ENCODE data around the gene SSBP3.
"Not testable (repeated sequence)": the region's sequence is repeated elsewhere in the genome, so short reads cannot be mapped to it uniquely, and the experiment has no call there.

The SSBP3 gene

DNA sequence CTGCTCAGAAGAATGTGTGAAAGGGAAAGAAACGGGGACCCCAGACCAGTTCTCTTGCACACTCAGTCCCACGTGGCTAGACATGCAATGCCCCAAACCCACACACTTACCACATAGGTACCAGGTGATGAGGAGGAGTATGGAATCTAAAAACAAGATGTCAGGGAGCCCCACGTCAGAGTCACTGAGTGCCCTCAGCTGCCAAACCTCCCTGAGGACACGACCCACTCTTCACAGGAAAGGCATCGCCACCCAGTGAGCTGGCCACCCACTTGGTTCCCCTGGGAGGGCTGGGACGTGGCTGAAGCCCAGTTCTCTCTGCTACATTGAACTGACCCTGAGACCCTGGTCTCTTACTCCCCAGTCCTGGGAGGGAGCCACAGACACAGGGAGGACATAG lies 164.8 kb downstream of the SSBP3 start:
- no peak for DNase-seq (ENCODE audit: low read depth)

DNA sequence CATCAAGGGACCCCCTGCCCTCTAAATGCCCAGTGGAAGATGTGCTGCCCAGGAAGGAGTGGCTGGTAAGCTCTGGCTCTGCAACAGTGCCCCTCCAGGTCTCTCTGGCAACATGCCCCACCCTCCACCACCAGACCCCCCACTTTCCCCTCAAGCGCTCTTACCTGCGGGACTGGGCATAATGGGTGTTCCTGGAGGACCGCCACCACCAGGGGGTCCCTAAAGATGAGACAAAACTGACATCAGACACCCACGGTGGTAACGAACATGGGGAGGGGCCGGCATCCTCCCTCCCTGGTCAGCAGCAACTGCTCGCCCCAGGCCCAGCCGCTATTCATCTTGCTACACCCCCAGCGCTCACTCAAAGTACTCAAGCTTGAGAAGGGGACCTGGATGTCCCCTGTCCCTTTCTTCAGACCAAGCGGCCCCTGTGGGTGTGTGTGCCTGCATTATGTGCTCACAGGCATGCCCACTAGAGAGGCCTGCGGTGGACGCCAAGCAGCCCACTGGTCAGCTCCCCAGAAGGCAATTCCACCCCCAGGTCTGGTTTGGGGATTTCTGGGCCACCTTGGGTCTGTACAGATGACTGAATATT lies 165.4 kb downstream of the SSBP3 start:
- DNase-seq (ENCODE audit: low read depth) = no peak

- DNase-seq (ENCODE audit: low read depth) = no peak
Observed at GRCh38 chr1:54239631-54240031, 166.6 kb downstream of the SSBP3 start.

- no peak for DNase-seq (ENCODE audit: low read depth)
Observed at GRCh38 chr1:54239035-54239383, 167.2 kb downstream of the SSBP3 start.

DNA sequence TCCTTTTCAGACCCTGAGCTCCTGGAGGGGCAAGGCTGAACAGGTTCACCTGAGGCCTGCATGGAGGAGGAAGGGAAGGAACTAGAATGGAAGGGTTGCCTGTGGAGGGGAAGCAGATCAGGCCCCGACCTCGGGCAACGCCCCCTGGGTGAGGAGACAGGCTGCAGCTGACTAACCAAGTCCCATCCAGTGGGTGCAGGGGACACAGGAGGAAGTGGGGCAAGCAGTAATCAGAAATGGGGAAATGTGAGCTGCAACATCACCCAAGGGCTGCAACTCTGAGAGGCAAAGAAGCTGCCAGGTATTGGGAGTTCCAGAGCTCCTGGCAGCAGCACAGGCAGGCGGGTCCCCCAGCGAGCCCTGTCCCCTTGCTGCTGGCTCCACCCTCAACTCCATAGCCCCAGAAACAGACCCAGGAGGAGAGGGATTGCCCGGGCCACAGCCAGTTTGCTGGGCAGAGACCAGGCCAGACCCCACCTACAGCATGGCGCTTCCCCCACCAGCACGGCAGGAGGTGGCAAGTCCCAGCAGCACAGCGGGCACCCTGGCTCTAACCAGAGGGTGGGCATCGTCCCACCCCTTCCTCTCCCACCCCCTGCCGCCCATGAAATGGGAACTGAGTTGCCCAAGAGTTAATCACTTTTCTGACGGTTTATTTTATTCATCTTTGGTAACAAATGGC lies 167.7 kb downstream of the SSBP3 start:
- DNase-seq (ENCODE audit: low read depth) = no peak

DNA sequence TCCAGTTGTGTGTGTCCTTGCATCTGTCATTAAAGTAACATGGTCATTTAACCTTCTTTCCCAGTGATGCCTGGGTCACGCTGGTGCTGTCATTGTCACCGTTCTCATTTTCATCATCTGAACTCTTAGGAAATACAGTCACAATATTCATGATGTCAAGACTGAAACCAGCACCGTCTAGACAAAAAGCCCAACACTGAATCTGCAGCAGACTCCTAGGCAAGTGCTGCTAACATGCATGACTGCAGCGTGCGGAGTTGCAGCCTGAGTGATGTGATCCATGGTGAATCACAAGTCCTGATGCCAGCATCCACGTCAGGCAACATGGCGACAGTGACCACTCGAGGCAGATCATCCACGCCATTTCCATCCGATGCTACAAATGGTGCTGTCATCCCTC lies 168.6 kb downstream of the SSBP3 start:
- no peak for DNase-seq (ENCODE audit: low read depth)

DNA sequence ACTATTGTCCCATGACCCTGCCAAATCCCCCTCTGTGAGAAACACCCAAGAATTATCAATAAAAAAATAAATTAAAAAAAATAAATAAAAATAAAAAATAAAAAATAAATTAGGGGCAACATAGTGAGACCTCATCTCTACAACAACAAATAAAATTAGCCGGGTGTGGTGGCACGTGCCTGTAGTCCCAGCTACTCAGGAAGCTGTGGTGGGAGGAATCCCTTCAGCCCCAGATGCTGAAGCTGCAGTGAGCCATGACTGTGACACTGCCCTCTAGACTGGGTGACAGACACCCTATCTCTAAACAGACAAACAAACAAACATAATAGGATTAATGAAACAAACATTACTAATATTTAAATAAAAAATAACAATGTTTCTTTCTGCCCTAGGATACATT lies 171.9 kb downstream of the SSBP3 start:
- DNase-seq (ENCODE audit: low read depth) = no peak

DNA sequence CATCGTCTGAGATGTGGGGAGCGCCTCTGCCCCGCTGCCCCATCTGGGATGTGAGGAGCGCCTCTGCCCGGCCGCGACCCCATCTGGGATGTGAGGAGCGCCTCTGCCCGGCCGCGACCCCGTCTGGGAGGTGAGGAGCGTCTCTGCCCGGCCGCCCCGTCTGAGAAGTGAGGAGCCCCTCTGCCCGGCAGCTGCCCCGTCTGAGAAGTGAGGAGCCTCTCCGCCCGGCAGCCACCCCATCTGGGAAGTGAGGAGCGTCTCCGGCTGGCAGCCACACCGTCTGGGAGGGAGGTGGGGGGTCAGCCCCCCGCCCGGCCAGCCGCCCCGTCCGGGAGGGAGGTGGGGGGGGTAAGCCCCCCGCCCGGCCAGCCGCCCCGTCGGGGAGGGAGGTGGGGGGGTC lies 173.0 kb downstream of the SSBP3 start:
- DNase-seq (ENCODE audit: low read depth) = not testable (repeated sequence)

- DNase-seq (ENCODE audit: low read depth) = peak; percentile 11
Observed at GRCh38 chr1:54230507-54231339, 175.5 kb downstream of the SSBP3 start.

DNA sequence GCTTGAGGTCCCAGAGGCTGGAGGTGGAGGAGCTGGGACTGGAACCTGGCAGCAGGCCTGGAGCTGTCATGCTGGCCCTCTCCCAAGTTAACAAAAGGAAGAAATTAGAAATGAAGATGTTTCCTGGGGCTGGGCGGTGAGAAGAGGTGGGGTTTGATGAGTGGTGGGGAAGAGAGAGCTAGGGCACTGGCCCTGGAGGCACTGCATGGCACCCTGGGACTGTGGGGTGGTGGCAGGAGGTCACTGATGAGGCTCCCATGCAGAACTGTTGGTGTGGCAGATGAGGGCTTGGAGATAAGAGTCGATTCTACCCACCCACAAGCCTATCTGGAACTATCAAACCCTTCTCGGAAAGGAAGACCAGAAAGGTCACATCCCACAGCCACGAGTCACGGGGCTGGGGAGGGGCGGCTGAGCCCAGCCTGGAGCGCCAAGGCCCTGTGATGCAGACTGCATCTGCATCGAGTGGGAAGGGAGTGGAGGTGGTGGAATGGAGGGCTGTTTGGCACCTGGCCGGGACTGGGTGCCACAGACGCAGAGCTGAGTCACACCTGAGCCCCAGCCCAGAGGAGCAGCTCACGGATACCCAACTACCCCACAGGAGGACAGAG lies 176.8 kb downstream of the SSBP3 start:
- peak; percentile 11 for DNase-seq (ENCODE audit: low read depth)

- no peak for DNase-seq (ENCODE audit: low read depth)
Observed at GRCh38 chr1:54228638-54229079, 177.5 kb downstream of the SSBP3 start.

DNA sequence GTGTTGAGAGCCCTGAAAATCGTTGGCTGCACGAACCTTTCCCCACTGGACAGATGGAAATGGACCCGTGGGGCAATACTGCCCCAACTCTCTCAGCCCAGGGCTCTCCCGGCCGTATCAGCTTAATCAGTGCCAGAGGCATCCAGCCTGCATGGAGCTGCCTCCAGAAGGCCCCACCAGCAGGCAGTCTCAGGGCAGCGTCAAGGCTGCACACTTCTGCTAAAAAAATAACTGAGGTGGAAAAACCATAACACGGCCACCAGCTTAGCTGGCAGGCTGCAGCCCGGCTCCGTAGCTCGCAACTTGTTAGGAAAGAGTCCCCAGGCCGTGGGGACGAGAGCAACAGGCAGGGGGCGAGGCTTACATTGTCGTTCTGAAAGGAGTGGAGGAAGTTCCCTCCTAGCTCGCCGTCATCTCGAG lies 178.3 kb downstream of the SSBP3 start:
- DNase-seq (ENCODE audit: low read depth) = no peak

DNA sequence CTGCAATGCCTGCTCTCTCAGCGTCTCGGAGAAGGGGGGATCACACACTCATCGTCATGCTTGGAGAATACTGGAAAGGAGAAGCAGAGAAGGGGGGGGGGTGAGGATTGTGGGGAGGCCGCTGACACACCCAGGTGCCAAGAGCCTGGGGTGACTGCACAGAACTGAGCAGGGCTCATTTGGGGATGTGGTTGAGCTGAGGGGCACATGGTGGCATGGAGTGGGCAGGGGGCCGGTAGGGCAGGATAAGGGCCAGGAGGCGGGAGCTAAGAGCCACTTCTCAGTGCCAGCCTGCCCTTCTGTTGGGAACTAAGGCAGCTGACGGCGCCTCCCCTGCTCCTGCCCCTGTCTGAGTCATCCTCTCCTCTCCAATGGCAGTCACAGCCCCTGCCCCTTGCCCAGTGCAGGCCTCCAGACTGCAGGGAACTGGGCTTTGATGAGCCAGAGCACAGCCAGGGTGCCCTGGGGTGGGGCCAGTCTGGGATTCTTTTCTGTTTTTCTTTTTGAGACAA lies 179.0 kb downstream of the SSBP3 start:
- DNase-seq (ENCODE audit: low read depth) = no peak

- no peak for DNase-seq (ENCODE audit: low read depth)
Observed at GRCh38 chr1:54225986-54226559, 180.1 kb downstream of the SSBP3 start.

DNA sequence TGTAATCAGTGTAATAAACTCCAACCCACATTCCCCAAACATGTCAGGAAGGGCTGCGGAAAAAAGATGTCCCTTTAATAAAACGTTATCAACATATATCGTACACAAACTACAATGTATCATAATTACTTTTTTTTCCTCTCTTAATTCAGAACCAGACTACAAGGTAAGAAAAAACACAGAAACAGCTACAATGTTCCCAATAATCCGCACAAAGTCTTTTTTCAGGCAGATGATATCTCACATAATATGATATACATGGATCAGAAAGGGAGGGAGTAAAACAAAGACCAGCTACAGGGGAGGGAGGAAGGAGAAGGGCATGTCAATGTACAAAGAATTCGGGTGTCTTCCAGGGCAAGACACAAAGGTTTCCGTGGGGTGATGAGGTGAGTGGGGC lies 180.8 kb downstream of the SSBP3 start:
- no peak for DNase-seq (ENCODE audit: low read depth)

- DNase-seq (ENCODE audit: low read depth) = no peak
Observed at GRCh38 chr1:54224233-54224632, 182.0 kb downstream of the SSBP3 start.

GRCh38 chr1:54223441-54224202 lies 182.6 kb downstream of the SSBP3 start:
- DNase-seq (ENCODE audit: low read depth) = no peak

- no peak for DNase-seq (ENCODE audit: low read depth)
Observed at GRCh38 chr1:54222711-54223110, 183.5 kb downstream of the SSBP3 start.

DNA sequence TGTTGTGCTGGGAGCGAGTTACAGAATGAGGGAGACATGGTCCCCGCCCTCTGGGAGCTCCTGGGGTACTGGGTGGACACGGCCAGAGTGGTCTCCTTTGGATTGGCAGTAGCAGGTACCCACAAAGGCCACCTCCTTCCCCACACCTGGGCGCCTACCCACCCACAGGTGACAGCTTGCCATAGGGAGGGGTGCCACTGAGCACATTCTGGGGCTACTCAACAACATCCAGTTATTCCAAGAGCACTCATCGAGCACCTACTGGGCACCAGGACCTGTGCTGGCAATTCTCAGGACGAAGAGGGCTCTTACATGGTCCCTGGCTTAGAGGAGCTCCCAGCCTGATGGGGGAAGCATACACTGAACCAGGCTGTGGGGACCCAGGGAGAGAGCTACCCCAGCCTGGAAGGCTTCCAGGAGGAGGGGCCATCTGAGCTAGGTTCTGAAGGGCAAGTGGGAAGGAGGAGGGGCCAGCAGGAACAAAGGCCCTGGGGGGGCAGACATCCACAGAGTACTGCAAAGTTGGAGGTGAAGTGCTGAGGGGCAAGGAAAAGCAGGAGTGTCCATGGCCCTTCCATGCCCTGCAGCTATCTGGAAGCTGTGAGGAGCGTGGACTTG lies 184.2 kb downstream of the SSBP3 start:
- no peak for DNase-seq (ENCODE audit: low read depth)

DNA sequence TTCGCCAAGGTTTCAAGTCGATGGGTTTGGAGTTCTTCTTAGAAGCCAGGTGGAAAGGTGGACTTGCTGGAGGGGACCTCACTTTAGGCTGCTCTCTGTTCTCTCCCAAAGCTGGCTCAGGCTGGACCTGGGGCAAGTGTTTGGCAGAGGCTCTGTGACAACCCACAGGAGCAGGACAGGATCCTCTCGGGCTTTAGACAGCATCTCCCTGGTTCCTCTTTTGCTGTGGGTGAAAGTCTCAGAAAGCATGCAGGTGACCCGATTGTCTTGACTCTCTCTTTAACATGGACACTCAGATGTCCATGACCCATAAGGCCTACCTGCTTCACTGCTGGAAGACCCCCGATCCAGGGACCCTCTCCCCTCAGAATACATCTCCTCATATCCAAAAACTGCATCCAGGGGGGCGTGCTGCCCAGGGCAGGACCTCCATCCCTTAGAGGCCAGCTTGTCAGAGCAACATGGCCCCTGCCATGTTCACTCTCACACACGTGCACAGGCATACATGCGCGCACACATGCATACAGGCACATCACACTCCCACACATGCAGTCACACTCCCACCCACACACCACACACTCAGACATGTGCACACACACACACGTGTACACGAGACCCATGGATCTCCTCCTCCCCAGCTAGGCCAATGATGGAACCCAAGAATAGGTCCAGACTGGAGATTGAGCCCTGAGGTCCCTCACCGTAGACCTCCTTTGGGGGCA lies 184.9 kb downstream of the SSBP3 start:
- DNase-seq (ENCODE audit: low read depth) = no peak

Data from activated T-cell treated with anti-CD3 and anti-CD28 coated beads for 24 hours (primary cell).